ENCODE measurements around the gene SPATA31C2. TPM values are rescaled to one million over a fixed set of nuclear protein-coding genes. Genes with fewer than 3 reads are reported as not detected.
"Not testable (repeated sequence)": the region's sequence is repeated elsewhere in the genome, so short reads cannot be mapped to it uniquely, and the experiment has no call there.

Gene SPATA31C2
- total RNA-seq, 4 donors from 2014 or later: not detected

DNA sequence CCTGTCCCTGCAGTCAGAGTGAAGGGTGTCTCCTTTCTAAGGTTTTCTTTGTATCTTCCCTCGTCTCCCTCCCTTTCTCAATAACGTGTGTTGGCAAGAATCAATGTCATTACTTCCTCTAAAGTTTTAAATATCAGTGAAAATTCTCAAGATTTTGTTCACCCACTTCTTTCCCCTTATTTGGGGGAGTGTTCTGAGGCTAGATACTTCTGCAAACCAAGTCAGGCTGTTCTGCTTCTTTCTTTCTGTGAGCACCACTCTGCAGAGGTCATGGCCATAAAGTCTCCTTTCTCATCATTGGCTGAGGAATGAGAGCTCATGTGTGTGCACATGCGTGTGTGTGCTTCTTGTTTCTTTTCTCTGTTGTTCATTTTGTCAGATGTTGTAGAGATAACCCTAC, 26.6 kb upstream of the SPATA31C2 start:
- intact Hi-C loops (cut with DNase I): no loop called here
- whole genome bisulfite sequencing, 2 donors: 51 to 63% methylated on average over 3 of the region's 3 CpGs
- no peak for TF ChIP-seq CTCF (IDR thresholded peaks at IDR 0.05)
- TF ChIP-seq POLR2A (IDR thresholded peaks at IDR 0.05): no peak

DNA sequence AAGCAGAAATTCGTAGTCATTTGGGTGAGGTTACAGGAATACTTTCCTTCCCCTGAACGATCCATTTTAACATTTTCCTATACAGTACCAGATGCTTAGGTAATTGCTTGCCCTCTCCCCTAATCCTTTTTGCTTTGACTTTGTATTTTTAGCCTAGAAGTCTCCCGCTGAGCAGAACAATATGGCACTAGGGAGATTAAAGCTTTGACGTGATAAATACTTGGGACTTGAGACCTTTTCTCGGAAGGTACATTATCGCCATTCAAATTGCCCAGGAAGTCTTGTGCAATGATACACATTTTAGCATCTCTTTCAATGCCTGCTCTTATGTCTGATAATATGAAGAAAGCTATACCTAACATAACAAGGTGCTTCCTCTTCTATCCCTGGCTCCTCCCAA, 22.9 kb upstream of the SPATA31C2 start:
- WGBS, 2 donors: 51 to 66% methylated on average over 6 of the region's 6 CpGs
- Histone ChIP-seq H3K4me3 (no peak overlapping the region), H3K27ac (no peak overlapping the region), H3K36me3 (no peaks in the 10 kb centered on the region), H3K4me1 (no peaks in the 10 kb centered on the region), H3K27me3 (peaks cover 0 to 25% (median 0%) of the 10 kb centered on the region in 4 donors), H3K9me3 (no peaks in the 10 kb centered on the region)
- no peak for TF ChIP-seq CTCF (IDR thresholded peaks at IDR 0.05)
- no peak for TF ChIP-seq POLR2A (IDR thresholded peaks at IDR 0.05)
- DNase-seq: no peak
- intact Hi-C loops (cut with DNase I): no loop called here

More for the DNA sequence above, 26.6 kb upstream of the SPATA31C2 start:
- Histone ChIP-seq H3K4me1 (no peaks in the 10 kb centered on the region), H3K36me3 (no peaks in the 10 kb centered on the region), H3K27ac (no peak overlapping the region), H3K9me3 (peaks cover 0 to 6% (median 0%) of the 10 kb centered on the region in 3 donors), H3K27me3 (peaks cover 0 to 17% (median 0%) of the 10 kb centered on the region in 4 donors), H3K4me3 (no peak overlapping the region)
- DNase-seq: no peak

GRCh38 chr9:88143957-88144625, 5.8 kb upstream of the SPATA31C2 start:
- H3K36me3 ChIP-seq: no peaks in the 10 kb centered on the region
- no peaks in the 10 kb centered on the region for H3K4me1 ChIP-seq
- no peak overlapping the region for H3K4me3 ChIP-seq
- 60 to 74% methylated on average over 6 of the region's 6 CpGs for WGBS, 2 donors
- H3K27me3 ChIP-seq: no peaks in the 10 kb centered on the region
- TF ChIP-seq CTCF (IDR thresholded peaks at IDR 0.05) (no peak), POLR2A (IDR thresholded peaks at IDR 0.05) (no peak)
- no peak for DNase-seq
- no peaks in the 10 kb centered on the region for H3K9me3 ChIP-seq
- H3K27ac ChIP-seq: no peak overlapping the region
- intact Hi-C loops (cut with DNase I): no loop called here

DNA sequence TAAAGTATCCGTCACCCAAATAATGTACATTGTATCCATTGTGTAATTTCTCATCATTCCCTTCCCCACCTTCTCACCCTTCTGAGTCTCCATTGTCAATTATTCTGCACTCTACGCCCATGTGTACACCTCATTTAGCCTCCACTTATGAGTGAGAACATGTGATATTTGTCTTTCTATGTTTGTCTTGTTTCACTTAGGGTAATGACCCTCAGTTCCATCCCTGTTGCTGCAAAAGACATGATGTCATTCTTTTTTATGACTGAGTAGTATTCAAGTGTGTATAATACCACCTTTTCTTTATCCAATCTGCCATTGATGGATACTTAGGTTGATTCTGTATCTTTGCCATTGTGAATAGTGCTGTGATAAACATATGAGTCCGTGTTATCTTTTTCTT, 4.9 kb upstream of the SPATA31C2 start:
- H3K27ac ChIP-seq: no peak overlapping the region
- DNase-seq: no peak
- 74 to 75% methylated on average over 3 of the region's 3 CpGs for WGBS, 2 donors
- no peaks in the 10 kb centered on the region for H3K27me3 ChIP-seq
- no peak overlapping the region for H3K4me3 ChIP-seq
- H3K9me3 ChIP-seq: no peaks in the 10 kb centered on the region
- TF ChIP-seq POLR2A (IDR thresholded peaks at IDR 0.05): no peak
- no peak for TF ChIP-seq CTCF (IDR thresholded peaks at IDR 0.05)
- H3K36me3 ChIP-seq: no peaks in the 10 kb centered on the region
- intact Hi-C loops (cut with DNase I): no loop called here
- H3K4me1 ChIP-seq: no peaks in the 10 kb centered on the region

DNA sequence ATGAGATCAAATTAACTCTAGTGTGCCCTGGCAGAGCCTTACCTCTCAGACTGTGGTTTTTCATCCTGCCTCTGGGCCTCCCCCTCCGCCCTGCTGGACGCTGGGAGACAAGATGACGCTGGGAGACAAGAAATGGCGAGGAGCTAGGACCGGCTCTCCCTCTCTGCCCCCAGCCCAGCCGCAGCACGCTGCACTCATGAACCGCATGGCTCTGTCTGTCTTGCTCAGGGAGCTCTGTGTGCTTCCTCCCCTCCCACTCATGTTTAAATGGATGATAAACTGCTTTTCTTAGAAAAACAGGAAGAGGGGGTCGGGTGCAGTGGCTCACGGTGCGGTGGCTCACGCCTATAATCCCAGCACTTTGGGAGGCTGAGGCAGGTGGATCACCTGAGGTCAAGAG, 4.7 kb downstream of the SPATA31C2 start:
- H3K4me3 ChIP-seq; DNase-seq; H3K4me1 ChIP-seq; H3K27ac ChIP-seq; intact Hi-C loops (cut with DNase I); H3K36me3 ChIP-seq; H3K9me3 ChIP-seq; H3K27me3 ChIP-seq: not testable (repeated sequence)
- WGBS, 2 donors: 68% methylated on average over 12 of the region's 12 CpGs; no CpG with 5 or more reads in 1 of the 2 donors

GRCh38 chr9:88129556-88129955, 8.7 kb downstream of the SPATA31C2 start:
- DNase-seq; H3K36me3 ChIP-seq; intact Hi-C loops (cut with DNase I); H3K9me3 ChIP-seq; H3K4me3 ChIP-seq; H3K27ac ChIP-seq; H3K4me1 ChIP-seq; H3K27me3 ChIP-seq: not testable (repeated sequence)
- WGBS, 2 donors: 20 to 29% methylated on average over 1 of the region's 9 CpGs

DNA sequence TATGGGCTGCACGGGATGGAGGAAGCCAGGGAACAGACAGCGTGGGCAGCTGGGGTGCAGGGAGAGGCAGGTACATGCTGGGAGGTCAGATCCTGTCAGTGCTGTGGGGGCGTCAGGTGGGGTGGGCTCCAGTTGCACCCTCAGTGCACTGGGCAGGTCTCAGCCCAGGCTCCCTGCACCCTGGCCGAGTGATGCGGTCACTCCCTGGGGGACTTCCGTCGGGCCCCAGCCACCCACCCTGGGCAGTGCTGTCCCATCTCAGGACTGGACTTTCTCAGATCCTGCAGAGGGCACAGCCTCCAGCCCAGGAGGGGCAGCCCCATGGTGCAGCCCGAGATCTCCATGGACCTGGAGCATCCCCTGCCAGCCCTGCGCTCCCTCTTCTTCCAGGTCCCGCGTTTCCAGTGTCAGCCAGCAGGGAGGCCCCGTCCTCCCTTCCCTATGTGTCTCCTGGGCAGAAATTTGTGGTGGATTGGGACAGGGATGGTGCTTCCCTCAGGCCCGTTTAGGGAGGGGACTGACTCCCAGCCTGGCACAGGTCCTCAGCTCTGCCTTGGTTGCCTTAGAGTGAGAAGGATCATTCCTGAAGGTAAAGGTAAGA, 10.5 kb downstream of the SPATA31C2 start:
- H3K4me3 ChIP-seq; H3K27me3 ChIP-seq; DNase-seq; H3K36me3 ChIP-seq; H3K9me3 ChIP-seq; H3K27ac ChIP-seq; H3K4me1 ChIP-seq; intact Hi-C loops (cut with DNase I): not testable (repeated sequence)
- WGBS, 2 donors: 95 to 100% methylated on average over 2 to 8 of the region's 13 CpGs

- H3K4me3 ChIP-seq; H3K36me3 ChIP-seq; H3K27me3 ChIP-seq; H3K4me1 ChIP-seq; intact Hi-C loops (cut with DNase I); DNase-seq; H3K27ac ChIP-seq; H3K9me3 ChIP-seq: not testable (repeated sequence)
Observed at GRCh38 chr9:88123413-88123812, 14.9 kb downstream of the SPATA31C2 start.

- DNase-seq; H3K4me3 ChIP-seq; H3K36me3 ChIP-seq; H3K4me1 ChIP-seq; intact Hi-C loops (cut with DNase I); H3K9me3 ChIP-seq; H3K27me3 ChIP-seq; H3K27ac ChIP-seq: not testable (repeated sequence)
- 42 to 67% methylated on average over 5 of the region's 5 CpGs for WGBS, 2 donors
Observed at GRCh38 chr9:88118121-88118520, 20.2 kb downstream of the SPATA31C2 start.

Data from esophagus squamous epithelium (tissue), 5 donors.